Gastroesophageal sphincter (tissue), 3 donors: ENCODE measurements around the gene VPS8.

Experiments used
- CTCF ChIP-seq, 4 experiments: fragments of 200-600 bp in 2 of 4; fragments of 450-650 bp in 2 of 4; sonication (generic) in 1 of 4; IDR thresholded peaks; one replicate each; pipeline ENCODE4 v1.5.1; 2017 to 2019; ENCODE audit warnings: antibody characterized with exemption in 4 of 4, mild to moderate bottlenecking in 2 of 4, moderate library complexity in 2 of 4
- EP300 ChIP-seq: sonication (generic); formaldehyde crosslinking; IDR thresholded peaks from one replicate; pipeline ENCODE4 v1.6.1; 2017; ENCODE audit warnings: antibody characterized with exemption, mild to moderate bottlenecking
- POLR2A ChIP-seq, 2 donors: fragments of 450-650 bp; IDR thresholded peaks; one replicate each; pipeline ENCODE4 v1.6.1; 2017; ENCODE audit warnings: antibody characterized with exemption in 2 of 2, mild to moderate bottlenecking in 2 of 2, moderate library complexity in 1 of 2

- no peak for TF ChIP-seq EP300
- no peak for TF ChIP-seq CTCF (IDR thresholded peaks at IDR 0.05)
- no peak for TF ChIP-seq POLR2A (IDR thresholded peaks at IDR 0.05)
Measured at GRCh38 chr3:184842433-184842832, 30.5 kb downstream of the VPS8 start.
